SW480 (cell line): ENCODE data around the gene CXCL12.

ENCODE experiments used
- DNase-seq: peaks from one replicate; pipeline ENCODE4 v3.0.0-alpha.2; 2016; ENCODE audit warnings: low spot score

CXCL12 gene

DNA sequence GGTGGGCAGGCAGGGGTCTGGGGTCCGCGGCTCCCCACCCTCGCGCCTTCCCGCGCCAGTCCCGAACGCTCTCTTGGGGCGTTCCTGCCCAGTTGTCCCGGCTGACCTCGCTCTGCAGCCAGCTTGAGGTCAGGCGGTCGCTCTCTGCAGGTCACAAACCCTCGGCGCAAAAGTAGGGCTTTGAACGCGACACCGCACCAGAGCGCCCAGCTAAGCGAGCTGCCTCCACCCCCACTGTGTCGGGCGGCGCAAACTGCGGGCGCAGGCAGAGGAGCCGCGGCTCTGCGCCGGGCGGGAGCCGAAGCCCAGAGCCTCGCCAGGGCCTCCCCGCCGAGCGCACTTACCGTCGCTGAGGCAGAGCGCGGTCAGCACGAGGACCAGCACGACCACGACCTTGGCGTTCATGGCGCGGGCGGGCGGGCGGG, 284 bp downstream of the CXCL12 start:
- no peak for DNase-seq

DNA sequence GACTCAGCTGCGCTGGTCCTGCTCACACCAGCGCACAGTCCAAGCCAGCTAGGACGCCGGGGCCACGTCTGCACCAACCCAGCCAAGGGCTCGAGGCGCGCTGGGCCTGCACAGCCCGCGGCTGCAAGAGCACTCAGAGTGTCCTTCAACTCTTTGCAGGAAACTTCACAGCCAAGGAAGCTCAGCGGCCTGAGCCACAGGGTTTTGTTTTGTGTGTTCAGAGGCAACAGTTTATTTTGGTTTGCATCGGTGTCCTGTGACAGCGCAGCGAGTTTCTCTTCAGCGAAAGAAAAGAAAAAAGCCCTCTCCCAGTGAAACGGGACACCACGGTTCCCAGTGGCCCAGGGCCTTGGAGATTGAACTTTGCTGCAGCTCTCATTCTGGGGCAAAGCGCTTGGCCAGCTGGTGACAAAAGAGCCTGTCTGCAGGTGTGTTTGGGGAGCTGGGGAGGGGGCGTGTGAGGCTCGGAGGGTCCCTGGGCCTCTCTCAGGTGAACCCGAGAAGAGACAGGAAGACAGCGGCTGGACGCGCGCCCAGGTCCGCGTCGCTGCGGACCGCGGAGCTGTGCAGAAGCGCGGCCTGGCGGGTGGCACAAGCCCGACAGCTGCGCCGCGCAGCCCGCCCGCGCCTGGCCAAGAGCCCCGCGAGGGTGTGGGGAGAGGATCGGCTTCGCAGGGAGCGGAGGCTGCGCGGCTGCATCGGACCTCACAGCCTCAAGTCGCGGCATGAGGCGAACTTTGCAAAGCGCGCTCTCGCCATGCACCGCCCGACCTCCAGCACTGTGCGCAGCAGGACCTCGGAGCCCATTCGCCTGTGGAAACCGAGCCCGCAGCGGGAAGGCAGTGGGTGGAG, 922 bp downstream of the CXCL12 start:
- DNase-seq, result no peak

DNA sequence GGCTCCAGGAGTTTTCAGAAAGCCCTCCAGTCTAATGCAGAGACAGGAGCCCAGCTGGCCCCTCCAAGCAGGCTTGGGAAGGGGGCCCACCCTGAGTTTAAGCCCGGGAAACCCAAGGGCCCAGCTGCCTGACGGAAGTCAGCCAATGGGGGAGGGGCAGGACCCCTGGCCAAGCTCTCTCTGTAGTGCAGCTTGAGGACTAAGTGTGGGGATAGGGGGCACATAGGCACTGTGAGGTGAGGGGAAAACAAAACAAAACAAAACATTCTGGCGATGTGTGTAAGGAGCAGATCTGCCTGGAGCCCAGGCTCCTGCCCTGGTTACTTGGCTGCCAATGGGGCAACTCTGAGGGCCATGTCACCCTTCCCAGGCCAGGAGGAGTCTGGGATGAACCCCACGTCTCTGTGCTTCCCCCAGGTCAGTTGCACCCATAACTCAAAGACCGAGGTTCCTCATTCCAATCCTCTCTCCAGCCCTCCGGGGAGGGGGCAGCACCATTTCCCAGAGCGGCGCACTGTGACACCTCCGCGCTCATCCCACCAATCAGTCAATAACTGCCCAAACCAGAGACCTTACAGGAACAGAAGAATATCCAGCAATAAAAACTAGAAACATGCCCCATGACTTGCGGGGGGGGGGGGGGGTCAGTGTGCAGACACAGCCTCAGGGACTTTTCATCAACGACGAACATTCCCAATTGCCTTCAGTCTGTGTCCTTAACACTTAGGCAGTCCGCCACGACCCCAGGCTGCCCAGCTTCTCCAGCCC, 1.7 kb downstream of the CXCL12 start:
- no peak for DNase-seq

DNA sequence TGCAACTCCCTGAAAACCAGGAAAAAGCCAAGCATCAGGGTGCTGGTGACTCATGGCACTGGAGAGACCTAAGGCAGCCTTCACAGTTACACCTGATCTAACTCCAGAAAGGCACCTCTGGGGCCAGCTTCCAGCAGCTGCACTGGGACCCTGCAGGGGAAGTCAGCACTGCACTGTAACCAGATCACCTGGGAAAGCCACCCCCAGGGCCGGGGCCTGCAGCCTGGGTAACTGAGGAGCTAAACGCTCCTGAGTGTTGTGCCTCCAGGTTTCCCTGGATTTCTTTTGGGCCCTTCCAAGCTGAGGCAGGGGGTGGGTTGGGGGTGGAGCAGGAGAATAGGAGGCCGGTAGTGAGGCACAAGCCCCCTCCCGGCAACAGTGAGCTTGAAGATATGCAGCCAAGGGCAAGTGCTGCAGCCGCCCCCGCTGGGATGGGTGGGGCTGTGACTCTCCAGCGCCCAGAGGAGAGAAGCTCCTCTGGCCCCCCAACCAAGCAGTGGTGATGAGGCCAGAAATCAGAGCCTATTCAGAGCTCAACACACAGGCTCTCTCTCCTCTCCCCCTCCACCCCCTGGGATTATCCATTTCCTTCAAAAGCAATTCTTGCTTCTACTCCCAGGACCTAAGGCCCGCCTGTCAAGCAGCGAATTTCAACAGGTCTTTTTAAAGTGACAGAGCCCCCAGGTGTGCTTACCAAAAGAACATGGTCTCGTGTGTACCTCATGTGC, 2.6 kb downstream of the CXCL12 start:
- DNase-seq, result no peak

DNA sequence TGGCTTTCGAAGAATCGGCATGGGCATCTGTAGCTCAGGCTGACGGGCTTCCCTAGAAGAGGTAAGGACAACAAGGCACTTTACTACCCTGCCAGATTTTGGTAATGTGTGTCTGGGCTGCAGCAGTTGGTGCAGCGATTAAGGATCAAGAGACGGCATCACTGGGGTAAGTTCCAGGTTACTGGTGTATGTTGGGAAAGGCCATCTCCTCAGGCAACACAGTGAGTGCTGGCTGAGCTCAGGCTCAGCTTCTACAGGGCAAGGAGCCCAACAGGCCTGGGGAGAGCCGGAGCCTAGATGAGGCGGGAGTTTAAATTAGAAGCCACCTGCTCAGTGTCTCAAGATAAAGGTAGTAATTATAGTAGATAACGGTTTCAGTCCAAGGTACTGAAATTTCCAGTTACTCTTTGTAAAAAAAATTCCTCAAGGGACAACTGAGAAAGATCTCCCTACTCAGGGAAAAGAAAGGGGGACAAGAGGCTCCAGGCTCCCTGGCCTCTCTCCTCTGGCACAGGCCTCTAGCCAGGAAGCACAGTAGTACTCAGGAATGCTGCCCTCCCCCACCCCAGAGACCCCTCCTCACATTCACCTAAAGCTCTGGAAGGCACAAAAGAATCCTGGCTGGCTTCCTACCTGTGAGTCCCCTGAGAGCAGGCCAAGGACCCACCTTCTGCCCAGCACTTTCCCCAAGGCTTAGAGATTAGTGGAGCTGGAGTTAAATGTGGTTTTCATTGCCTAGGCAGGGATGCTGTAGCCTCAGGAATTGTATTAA, 3.9 kb downstream of the CXCL12 start:
- no peak for DNase-seq

DNA sequence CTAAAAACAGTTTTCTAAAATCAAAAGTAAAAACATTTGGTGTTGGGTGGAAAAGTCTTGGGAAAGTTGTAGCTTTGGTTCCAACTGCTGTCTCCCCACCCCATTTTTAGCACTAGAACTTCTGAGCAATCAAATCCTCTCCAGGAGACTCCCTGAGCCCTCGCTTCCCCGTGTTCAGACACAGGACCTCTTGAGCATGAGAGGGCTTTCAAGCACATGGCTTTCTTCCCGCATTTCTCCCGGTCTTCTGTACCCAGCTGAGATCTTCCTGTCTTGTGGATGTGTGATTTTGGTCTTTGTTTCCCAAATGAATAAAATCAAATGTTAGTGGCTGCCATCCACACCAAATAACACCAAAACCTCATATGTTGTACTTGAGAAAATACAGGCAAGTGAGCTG, 5.0 kb downstream of the CXCL12 start:
- no peak for DNase-seq

DNA sequence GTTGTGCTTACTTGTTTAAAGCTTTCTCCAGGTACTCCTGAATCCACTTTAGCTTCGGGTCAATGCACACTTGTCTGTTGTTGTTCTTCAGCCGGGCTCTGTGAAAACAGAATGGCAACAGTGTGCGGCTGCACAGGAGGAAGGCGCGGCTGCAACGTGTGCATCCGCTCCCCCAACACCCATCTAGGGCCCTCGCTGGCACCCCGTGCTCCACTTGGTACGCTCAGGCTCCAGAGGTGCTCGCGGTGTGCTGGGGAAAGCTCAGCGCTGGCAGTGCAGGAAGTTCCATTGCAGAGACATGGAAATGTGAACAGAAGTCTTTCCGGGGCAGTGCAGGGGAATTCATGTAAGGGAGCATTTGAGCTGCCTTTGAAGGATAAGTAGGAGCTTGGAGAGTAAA, 6.3 kb downstream of the CXCL12 start:
- no peak for DNase-seq

DNA sequence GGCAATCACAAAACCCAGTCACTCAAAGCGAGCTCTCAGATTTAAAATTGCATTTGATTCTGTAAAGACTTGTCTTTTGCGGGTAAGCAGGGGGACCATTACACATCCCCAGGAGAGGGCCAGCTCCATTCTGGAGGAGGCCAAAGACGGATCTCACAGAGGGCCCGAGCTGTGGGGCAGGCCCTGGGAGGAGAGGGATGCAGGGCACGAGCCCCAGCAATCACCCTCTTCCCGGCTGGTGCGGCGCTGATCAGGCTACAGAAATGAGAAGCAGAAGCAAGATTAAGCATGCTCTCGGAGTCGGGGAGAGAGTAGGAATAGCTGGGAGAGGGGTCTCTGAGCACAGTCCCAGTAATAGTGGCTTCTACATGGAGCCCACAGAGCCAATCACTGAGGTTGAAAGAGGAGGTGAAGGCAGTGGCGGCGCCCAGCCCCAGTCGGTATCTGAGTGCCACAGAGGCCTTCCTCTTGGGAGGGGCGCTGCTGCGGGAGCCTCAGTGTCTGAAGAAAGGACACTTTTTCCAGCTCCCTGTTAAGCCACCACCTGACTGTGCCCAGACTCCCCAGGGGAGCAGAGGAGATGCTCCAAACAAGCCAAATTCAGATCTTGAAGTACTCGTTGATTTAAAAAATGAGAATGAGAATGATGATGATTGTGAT, 7.1 kb downstream of the CXCL12 start:
- DNase-seq, result no peak

DNA sequence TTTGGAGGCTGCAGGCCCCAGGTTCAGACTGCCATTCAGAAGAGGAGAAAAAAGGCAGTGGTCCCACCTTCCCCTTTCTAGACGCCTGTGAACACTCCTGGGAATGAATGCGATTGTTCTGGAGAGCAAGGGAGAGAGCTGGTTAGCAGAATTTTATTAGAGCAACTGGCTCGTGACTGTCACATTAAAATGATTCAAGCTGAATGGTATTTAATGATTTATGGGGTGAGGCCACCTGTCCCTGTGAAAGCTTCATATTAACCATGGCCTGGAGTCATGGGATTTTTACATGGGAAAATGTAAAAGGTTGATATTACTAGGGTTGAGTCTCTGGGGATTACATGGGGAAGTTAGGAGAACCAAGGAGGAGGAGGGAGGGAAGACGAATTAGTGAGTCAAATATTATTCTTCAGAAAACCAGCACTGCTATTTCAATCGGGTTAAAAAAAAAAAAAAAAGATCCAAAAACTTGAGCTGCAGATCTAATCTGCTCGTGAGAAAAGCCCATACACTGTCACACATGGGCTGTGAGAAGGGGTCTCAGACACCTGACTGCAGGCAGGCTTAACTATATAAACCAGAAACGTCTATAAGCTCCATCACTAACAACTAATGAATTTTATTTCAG, 8.3 kb downstream of the CXCL12 start:
- DNase-seq, result no peak

DNA sequence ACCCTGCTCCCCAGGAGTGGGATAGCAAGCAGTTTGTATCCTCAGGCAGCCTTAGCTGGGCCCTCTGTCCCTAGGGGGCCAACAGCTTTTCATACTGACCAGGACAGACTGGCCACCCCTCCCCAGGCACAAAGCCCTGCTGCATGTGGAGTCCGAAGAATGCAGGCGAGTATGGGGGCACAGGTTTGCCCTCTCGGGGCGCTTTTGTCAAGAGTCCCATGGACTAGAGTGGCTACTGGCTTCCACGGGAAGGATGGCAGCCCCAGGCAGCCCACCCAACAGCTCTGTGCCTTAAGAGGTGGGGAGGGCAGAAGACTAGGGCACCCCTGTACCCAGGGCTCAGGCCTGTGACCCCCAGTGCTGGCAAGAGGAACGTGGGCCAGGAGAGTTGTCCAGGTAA, 10.7 kb downstream of the CXCL12 start:
- DNase-seq, result no peak

DNA sequence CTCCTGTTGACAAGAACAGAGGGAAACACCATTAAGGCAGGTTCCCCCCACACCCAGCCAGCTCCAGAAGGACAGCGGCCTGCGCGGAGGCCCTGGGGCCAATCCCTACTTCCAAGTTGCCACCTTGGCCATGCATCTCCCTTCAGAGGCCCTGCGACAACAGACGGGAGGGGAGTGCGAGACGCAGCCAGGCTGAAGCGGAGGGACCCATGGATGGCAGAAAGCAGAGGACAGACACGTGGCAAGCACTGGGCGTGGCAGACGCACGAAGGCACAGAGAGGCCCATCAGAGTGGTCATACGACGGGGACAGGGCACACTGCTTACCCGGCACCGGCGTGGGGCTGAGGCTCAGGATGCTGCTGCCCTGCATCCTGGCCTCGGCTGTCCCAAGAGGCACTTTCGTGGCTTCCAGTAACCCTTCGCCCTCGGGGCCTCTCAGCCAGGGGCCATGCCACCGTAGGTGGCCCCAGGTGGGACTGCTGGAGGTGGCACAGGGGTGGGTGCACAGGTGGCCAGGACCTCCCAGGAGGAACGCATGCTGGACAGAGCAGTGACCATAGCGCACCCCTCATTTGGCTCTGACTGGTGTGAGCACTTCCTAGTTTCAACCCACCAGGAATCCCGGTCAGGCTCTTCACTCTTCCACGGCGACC, 11.4 kb downstream of the CXCL12 start:
- no peak for DNase-seq

DNA sequence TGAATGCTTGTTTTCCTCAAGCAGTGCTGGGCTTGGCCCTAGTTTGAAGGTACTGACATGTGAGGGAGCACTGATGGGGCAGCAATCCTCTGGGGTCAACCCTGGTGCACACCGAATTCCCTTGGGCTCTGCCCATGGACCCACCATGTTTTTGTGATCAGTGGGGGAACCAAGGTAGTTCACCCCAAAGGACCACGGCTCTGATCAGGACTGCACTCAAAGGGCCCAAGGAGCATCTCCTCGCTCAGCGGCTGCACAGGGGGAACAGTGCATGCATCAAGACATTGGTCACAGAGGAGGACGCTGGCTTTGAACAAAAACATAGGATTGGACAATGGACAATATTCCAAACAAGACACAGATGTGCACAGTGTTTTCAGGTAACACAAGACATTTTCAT, 12.7 kb downstream of the CXCL12 start:
- no peak for DNase-seq

DNA sequence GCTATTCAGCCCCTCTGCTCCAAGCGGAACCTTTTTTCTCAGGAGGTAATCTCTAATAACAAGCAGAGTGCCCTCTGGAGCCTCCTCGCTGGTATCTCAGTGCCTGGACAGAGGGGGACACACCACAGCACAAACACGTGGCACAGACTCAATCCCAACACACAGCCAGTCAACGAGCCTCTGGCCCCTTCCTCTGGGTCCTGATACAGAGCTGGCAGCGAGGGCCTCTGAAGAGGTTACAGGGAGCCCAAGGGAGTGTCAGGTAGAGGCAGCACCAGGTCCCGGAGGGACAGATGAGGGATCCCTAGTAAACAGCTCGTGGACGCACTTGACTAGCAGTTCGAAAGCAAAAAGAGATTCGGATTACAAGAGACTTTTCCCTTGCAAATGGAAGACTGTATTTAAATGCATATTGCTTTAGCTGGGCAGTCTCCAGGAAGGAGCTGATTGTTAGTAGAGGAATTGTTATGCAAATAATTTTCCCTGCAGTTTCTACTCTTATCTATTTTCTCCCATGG, 14.1 kb downstream of the CXCL12 start:
- no peak for DNase-seq

DNA sequence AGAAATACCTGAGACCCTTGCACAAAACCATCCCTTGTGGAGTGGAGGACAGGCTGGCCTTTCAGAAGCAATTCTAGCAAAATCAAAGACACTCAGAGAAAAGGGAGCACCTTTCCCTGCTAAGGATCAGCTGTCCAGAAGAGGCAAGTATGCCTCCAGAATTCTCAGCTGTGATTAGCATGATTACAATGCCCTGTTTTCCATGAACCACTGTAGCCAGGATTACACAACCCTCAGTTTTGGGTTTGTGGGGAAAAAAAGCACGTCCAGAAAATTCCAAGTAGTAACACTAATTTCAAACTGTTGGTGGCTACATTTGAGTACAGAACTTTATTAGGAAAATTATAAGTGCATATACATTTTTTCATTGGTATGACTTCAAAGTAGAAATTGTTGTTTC, 15.0 kb downstream of the CXCL12 start:
- DNase-seq, result no peak

DNA sequence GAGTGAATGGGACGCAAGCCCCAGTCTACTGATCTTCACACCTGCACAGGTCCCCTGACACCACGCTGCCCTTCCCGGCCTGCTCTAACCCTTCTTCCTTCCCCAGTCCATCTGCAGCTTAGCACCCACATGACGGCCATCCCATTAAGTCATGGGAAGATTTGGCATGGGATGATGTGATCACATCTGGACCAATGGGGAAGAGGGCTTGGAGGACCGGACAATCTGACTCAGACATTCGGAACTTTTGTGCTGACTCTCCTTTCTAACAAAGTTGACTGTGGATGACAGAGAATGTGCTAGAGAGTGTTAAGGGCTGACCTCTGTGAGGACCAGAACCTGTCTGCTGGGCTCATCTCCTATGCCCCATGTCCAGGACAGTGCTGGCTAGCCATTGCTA, 15.6 kb downstream of the CXCL12 start:
- no peak for DNase-seq

DNA sequence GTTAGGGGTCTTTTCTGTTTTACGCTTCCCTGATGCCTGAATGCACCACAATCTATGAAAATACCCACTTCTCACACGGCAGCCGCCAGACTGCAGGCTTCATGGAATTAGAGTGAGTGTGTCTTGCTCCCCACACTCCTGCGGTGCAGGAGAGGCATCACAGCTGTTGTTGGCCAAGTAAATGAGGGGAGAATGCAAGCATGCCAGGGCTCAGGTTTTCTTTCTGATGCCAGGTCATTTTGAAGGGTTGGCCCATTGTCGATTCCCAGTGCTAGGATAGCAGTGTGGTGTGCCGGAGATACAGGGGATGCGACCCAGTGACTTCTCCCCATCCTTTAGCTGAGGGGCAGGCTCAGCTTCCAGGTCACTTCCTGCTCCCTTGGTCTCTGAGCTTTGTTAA, 16.3 kb downstream of the CXCL12 start:
- no peak for DNase-seq

DNA sequence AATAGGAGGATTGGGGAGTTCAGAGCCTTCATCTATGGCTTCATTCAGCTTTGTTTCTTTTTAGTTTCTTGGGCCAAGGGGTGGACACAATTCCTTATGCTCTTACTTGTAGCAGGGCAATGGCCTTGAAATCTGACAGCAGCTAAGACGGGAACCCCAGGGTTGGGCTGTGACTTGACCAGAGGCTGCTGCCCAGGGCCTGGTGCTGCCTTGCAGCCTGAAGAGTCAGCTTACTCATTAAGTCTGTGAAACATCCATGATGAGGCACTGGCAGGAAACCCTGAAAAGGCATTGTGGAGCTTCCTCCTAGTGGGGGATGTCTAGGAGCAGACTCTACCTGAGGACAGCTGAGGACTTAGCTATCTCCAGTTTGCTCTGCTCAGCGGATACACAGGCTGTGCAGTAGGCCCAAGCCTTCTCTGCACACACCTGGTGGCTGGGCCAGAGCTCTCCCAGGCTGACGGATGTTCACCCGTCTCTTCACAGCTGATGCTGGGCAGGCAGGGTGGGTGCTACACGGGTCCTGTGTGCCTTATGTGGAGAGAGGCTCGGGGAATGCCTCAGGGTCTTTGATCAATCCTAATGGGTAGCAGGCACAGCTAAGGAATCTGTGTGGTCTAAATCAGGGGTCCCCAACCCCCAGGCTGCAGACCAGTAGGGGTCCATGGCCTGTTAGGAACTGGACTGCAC, 17.8 kb downstream of the CXCL12 start:
- DNase-seq, result no peak

DNA sequence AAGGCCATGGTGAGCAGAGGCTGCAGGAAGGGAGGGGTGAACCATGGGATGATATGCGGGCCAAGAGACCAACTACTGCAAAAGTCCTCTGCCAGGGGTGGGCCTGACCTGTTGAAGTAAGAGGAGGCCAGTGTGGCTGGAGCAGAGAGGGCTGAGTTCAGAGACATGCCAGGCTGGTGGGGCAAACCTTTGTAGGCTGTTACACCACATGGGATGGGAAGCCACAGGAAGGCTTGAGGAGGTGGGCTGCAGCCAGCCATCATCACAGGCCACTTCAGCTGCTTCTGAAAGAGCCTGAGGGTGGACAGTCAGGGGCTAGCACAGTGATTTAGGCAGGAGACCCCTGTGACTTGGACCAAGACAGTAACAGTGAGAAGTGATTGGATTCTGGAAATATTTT, 20.3 kb downstream of the CXCL12 start:
- no peak for DNase-seq

DNA sequence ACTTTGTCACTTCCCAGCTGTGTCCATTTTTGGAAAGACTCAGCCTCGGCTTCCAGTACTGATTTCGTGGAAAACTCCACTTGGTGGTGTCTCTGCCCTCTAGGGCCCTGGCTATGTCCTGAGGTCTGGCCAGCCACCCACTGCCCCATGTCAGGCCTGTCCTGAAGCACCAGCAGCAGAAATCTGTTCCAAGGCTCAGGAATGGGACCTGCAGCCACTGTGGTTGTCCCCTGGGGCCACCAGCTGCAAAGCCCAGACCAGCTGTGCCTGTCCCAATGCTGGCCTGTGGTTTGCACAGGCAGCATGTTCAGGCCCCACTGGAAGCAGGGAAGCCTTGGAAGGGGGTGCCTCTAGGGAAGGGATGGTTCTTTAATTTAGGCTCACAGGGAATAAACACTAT, 21.2 kb downstream of the CXCL12 start:
- DNase-seq, result no peak
